Keratinocyte (primary cell): ENCODE results near the gene SPAG16. TPM values are rescaled to one million over a fixed set of nuclear protein-coding genes. Genes with fewer than 3 reads are reported as not detected.

ENCODE experiments used
- DNase-seq: peaks from one replicate; pipeline ENCODE4 v3.0.0-alpha.2; 2011; ENCODE audit warnings: low read depth, missing footprints, low spot score
- FAIRE-seq: peaks from 2 replicates; lab custom pipeline; 2011; peaks lifted over from hg19 to GRCh38; lab: Jason Lieb, UNC
- H2AFZ ChIP-seq: 2 replicates; pipeline ENCODE4 v1.6.0; 2012; ENCODE audit warnings: low read length, control low read depth, inconsistent platforms; ENCODE audit not compliant: control insufficient read depth
- H3K27ac ChIP-seq: 2 replicates; pipeline ENCODE4 v1.5.1; 2011; ENCODE audit warnings: low read length; ENCODE audit not compliant: control insufficient read depth, insufficient read depth
- H3K27me3 ChIP-seq: 3 replicates; pipeline ENCODE4 v1.6.0; 2011; ENCODE audit warnings: low read length; ENCODE audit not compliant: control insufficient read depth, insufficient read depth; ENCODE audit errors: extremely low read depth
- H3K36me3 ChIP-seq, 2 experiments: 2 replicates in 1 of 2; 3 replicates in 1 of 2; pipeline ENCODE4 v1.5.1; 2011; ENCODE audit warnings: low read length in 2 of 2, mild to moderate bottlenecking in 1 of 2; ENCODE audit not compliant: control insufficient read depth in 2 of 2, insufficient read depth in 2 of 2; ENCODE audit errors: extremely low read depth in 1 of 2
- H3K4me1 ChIP-seq: 3 replicates; pipeline ENCODE4 v1.5.1; 2011; ENCODE audit warnings: low read length; ENCODE audit not compliant: control insufficient read depth, insufficient read depth; ENCODE audit errors: extremely low read depth
- H3K4me2 ChIP-seq: 3 replicates; pipeline ENCODE4 v1.6.0; 2011; ENCODE audit warnings: low read depth, low read length; ENCODE audit not compliant: control insufficient read depth, insufficient read depth; ENCODE audit errors: extremely low read depth
- H3K4me3 ChIP-seq, 3 experiments: fragments of 200-600 bp in 1 of 3; sonication (generic) in 1 of 3; 2 replicates in 2 of 3; 3 replicates in 1 of 3; pipeline ENCODE4 v1.5.1; 2011 to 2016; ENCODE audit warnings: low read length in 3 of 3, mild to moderate bottlenecking in 3 of 3, control low read depth in 2 of 3, inconsistent platforms in 1 of 3, low read depth in 1 of 3, mixed read lengths in 1 of 3, mixed run types in 1 of 3, moderate library complexity in 1 of 3; ENCODE audit not compliant: control insufficient read depth in 2 of 3, insufficient read depth in 2 of 3; ENCODE audit errors: extremely low read depth in 1 of 3
- H3K79me2 ChIP-seq: 2 replicates; pipeline ENCODE4 v1.6.0; 2012; ENCODE audit warnings: low read length; ENCODE audit not compliant: control insufficient read depth, insufficient read depth
- H3K9ac ChIP-seq: 3 replicates; pipeline ENCODE4 v1.6.0; 2011; ENCODE audit warnings: low read length; ENCODE audit not compliant: control insufficient read depth, insufficient read depth; ENCODE audit errors: extremely low read depth
- H3K9me1 ChIP-seq: 3 replicates; pipeline ENCODE4 v1.6.0; 2011; ENCODE audit warnings: low read length; ENCODE audit not compliant: control insufficient read depth, insufficient read depth; ENCODE audit errors: extremely low read depth
- H3K9me3 ChIP-seq: 2 replicates; pipeline ENCODE4 v1.5.1; 2012; ENCODE audit warnings: low read depth, low read length; ENCODE audit not compliant: control insufficient read depth
- H4K20me1 ChIP-seq: 3 replicates; pipeline ENCODE4 v1.6.0; 2011; ENCODE audit warnings: low read length; ENCODE audit not compliant: control insufficient read depth, insufficient read depth; ENCODE audit errors: extremely low read depth
- EZH2 ChIP-seq: IDR thresholded peaks from one replicate; pipeline ENCODE4 v1.6.1; 2012; ENCODE audit warnings: inconsistent platforms, mild to moderate bottlenecking, low read length, moderate library complexity
- dilution Hi-C: fragments of 300-500 bp; cut with MboI; formaldehyde crosslinking; loops from one replicate; pipeline ENCODE4 v1.7.0; 2020; ENCODE audit warnings: low sequenced_read_pairs; ENCODE audit not compliant: extremely low pct_ligation_motif_present
- polyA plus RNA-seq, 5 experiments: library from polyadenylated mRNA; depleted of rRNA in 3 of 5; stranded (reverse) in 3 of 5; stranded (forward) in 1 of 5; unstranded in 1 of 5; fragments of >200 nt; gene quantifications; 1 replicate in 1 of 5; 2 replicates in 3 of 5; 3 replicates in 1 of 5; pipeline versions ENCODE4 v1.2.1 to v1.2.3, GENCODE V29; 2011 to 2012; ENCODE audit warnings: missing spikeins in 2 of 5, low read depth in 1 of 5, low replicate concordance in 1 of 5
- TF ChIP-seq, protein P1 (sequence below), 3 experiments: IDR thresholded peaks in 1 of 3; conservative IDR thresholded peaks in 1 of 3; optimal IDR thresholded peaks in 1 of 3; 2 replicates in 2 of 3; 3 replicates in 1 of 3; pipeline versions ENCODE3 to v1.5.1; 2011; ENCODE audit warnings: low read length in 3 of 3, mild to moderate bottlenecking in 3 of 3, moderate library complexity in 2 of 3, control low read depth in 1 of 3, inconsistent platforms in 1 of 3; ENCODE audit not compliant: insufficient read depth in 2 of 3; ENCODE audit errors: extremely low read depth in 1 of 3

Gene SPAG16
- polyA plus RNA-seq, 1 donor (not counting 4 experiments of a cell fraction or from before 2014, with no cell fraction given): 19.6 TPM

DNA sequence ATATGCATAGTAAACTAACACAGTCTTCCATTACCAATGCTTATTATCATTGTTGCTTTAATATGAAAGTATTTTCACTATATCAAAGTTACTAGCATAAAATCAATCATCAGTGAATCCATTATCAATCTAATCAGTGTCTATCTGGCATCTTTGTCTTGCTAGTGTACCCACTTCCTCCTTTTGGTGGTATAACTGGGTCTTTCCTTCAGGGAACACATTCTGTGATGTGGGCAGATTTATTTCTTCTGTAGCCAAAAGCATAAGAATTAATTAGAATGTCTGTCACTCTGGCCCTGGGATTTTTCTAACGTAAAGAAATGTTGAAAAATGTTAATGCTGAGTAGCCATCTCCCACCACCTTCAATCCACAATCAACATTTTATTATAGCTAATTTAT is 970.8 kb downstream of the SPAG16 start:
- Histone ChIP-seq H3K79me2 (no peaks in the 10 kb centered on the region), H3K9me1 (no peaks in the 10 kb centered on the region), H3K27me3 (no peaks in the 10 kb centered on the region), H3K27ac (no peak overlapping the region), H4K20me1 (no peaks in the 10 kb centered on the region), H3K4me2 (no peak overlapping the region), H2AFZ (no peak overlapping the region), H3K36me3 (no peaks in the 10 kb centered on the region), H3K4me1 (no peaks in the 10 kb centered on the region), H3K4me3 (no peak overlapping the region), H3K9ac (no peak overlapping the region), H3K9me3 (no peaks in the 10 kb centered on the region)
- FAIRE-seq (no peak), DNase-seq (no peak)
- TF ChIP-seq EZH2: no peak
- TF ChIP-seq, protein P1, sequence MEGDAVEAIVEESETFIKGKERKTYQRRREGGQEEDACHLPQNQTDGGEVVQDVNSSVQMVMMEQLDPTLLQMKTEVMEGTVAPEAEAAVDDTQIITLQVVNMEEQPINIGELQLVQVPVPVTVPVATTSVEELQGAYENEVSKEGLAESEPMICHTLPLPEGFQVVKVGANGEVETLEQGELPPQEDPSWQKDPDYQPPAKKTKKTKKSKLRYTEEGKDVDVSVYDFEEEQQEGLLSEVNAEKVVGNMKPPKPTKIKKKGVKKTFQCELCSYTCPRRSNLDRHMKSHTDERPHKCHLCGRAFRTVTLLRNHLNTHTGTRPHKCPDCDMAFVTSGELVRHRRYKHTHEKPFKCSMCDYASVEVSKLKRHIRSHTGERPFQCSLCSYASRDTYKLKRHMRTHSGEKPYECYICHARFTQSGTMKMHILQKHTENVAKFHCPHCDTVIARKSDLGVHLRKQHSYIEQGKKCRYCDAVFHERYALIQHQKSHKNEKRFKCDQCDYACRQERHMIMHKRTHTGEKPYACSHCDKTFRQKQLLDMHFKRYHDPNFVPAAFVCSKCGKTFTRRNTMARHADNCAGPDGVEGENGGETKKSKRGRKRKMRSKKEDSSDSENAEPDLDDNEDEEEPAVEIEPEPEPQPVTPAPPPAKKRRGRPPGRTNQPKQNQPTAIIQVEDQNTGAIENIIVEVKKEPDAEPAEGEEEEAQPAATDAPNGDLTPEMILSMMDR (optimal IDR thresholded peaks at IDR 0.05 in 1 of 3, IDR thresholded peaks at IDR 0.05 in 1 of 3, conservative IDR thresholded peaks at IDR 0.05 in 1 of 3; ENCODE audit: extremely low read depth in 1 of 3, insufficient read depth in 2 of 3, low read length in 3 of 3): no peak
- dilution Hi-C loops: no loop called here

DNA sequence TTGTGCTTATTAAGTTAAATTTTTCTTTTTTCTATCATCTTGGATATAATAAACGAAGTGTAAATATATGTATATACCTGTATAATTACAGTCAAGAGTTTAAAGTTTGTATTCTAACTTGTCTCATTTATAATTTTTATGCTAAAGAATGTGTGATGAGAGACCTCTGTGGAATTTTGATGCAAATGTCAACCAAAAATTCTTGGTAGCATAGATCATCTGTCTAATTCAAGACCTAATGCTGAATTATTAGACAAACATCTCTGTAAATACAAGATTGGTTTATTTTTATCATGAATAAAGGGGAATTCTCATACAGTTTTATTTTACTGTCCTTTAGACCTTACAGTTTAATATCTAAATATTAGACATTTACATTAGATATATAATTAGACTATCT is 977.4 kb downstream of the SPAG16 start:
- dilution Hi-C loops: no loop called here
- no peak overlapping the region for H2AFZ ChIP-seq

More for the DNA sequence above, 977.4 kb downstream of the SPAG16 start:
- no peak overlapping the region for H3K9ac ChIP-seq
- H3K27me3 ChIP-seq: no peaks in the 10 kb centered on the region
- no peak overlapping the region for H3K4me2 ChIP-seq
- H3K27ac ChIP-seq: no peak overlapping the region
- DNase-seq (no peak), FAIRE-seq (no peak)
- H3K36me3 ChIP-seq: no peaks in the 10 kb centered on the region
- H3K4me3 ChIP-seq: no peak overlapping the region
- no peaks in the 10 kb centered on the region for H3K4me1 ChIP-seq
- no peak for TF ChIP-seq EZH2
- TF ChIP-seq, protein P1 (optimal IDR thresholded peaks at IDR 0.05 in 1 of 3, IDR thresholded peaks at IDR 0.05 in 1 of 3, conservative IDR thresholded peaks at IDR 0.05 in 1 of 3; ENCODE audit: extremely low read depth in 1 of 3, insufficient read depth in 2 of 3, low read length in 3 of 3): no peak
- no peaks in the 10 kb centered on the region for H4K20me1 ChIP-seq
- no peaks in the 10 kb centered on the region for H3K9me3 ChIP-seq
- no peaks in the 10 kb centered on the region for H3K79me2 ChIP-seq
- H3K9me1 ChIP-seq: no peaks in the 10 kb centered on the region
